HG03103 (cell line): ENCODE data around the gene ACAD10.
"Not testable (repeated sequence)": the region's sequence is repeated elsewhere in the genome, so short reads cannot be mapped to it uniquely, and the experiment has no call there.

Experiments used
- ATAC-seq: cut with Tn5 transposase; IDR thresholded peaks from one replicate; pipeline ENCODE4 v1.9.1; 2021; ENCODE audit warnings: low read depth; ENCODE audit not compliant: unreplicated experiment

ACAD10 gene

GRCh38 chr12:111748151-111748672, 62.4 kb downstream of the ACAD10 start:
- no peak for ATAC-seq

GRCh38 chr12:111748867-111749266, 63.0 kb downstream of the ACAD10 start:
- ATAC-seq, result no peak

GRCh38 chr12:111749391-111749790, 63.5 kb downstream of the ACAD10 start:
- ATAC-seq, result no peak

- no peak for ATAC-seq
Measured at GRCh38 chr12:111753144-111753881, 67.5 kb downstream of the ACAD10 start.

GRCh38 chr12:111754671-111755070, 68.8 kb downstream of the ACAD10 start:
- no peak for ATAC-seq

- no peak for ATAC-seq
Measured at GRCh38 chr12:111756196-111756595, 70.3 kb downstream of the ACAD10 start.

GRCh38 chr12:111756681-111757080, 70.8 kb downstream of the ACAD10 start:
- ATAC-seq, result no peak

GRCh38 chr12:111757361-111758119, 71.7 kb downstream of the ACAD10 start:
- ATAC-seq, result peak; percentile 48

GRCh38 chr12:111758120-111758561, 72.3 kb downstream of the ACAD10 start:
- no peak for ATAC-seq

GRCh38 chr12:111759271-111759670, 73.4 kb downstream of the ACAD10 start:
- no peak for ATAC-seq

- no peak for ATAC-seq
Measured at GRCh38 chr12:111759991-111760390, 74.1 kb downstream of the ACAD10 start.

- ATAC-seq, result no peak
Measured at GRCh38 chr12:111761099-111761498, 75.2 kb downstream of the ACAD10 start.

GRCh38 chr12:111761706-111762105, 75.9 kb downstream of the ACAD10 start:
- no peak for ATAC-seq

- not testable (repeated sequence) for ATAC-seq
Measured at GRCh38 chr12:111763552-111763951, 77.7 kb downstream of the ACAD10 start.

GRCh38 chr12:111764120-111764821, 78.4 kb downstream of the ACAD10 start:
- ATAC-seq, result no peak

GRCh38 chr12:111766608-111767361, 80.9 kb downstream of the ACAD10 start, which contains the start of gene ALDH2:
Gene ALDH2, plus strand, starts transcription at chr12:111766933. Its CDS starts 50 bp downstream, at chr12:111766983.
- peak; percentile 49 for ATAC-seq

- no peak for ATAC-seq
Measured at GRCh38 chr12:111767362-111768158, 81.7 kb downstream of the ACAD10 start.

GRCh38 chr12:111768159-111768895, 82.5 kb downstream of the ACAD10 start:
- no peak for ATAC-seq

GRCh38 chr12:111769599-111769998, 83.7 kb downstream of the ACAD10 start:
- ATAC-seq, result no peak
